ENCODE results near the gene SPACA6.
"Not testable (repeated sequence)": the region's sequence is repeated elsewhere in the genome, so short reads cannot be mapped to it uniquely, and the experiment has no call there.

Gene SPACA6

GRCh38 chr19:51735759-51736449 is 42.8 kb downstream of the SPACA6 start:
- Histone ChIP-seq H3K9me3 (ENCODE audit: control insufficient read depth, low read length) (no peaks in the 10 kb centered on the region), H2AFZ (no peak overlapping the region), H3K4me2 (ENCODE audit: low read length) (no peak overlapping the region), H3K4me1 (no peaks in the 10 kb centered on the region), H3K36me3 (ENCODE audit: control insufficient read depth, insufficient read depth, low read length) (no peaks in the 10 kb centered on the region), H3K79me2 (no peaks in the 10 kb centered on the region), H3K27ac (no peak overlapping the region), H3K9ac (no peak overlapping the region), H3K4me3 (ENCODE audit: low read depth, low read length) (no peak overlapping the region), H3K27me3 (ENCODE audit: control insufficient read depth, insufficient read depth, low read length) (no peaks in the 10 kb centered on the region)
- TF ChIP-seq CTCF (IDR thresholded peaks at IDR 0.05) = no peak

GRCh38 chr19:51737389-51737788 is 44.3 kb downstream of the SPACA6 start:
- no peak overlapping the region for H3K27ac ChIP-seq
- no peak overlapping the region for H2AFZ ChIP-seq
- H3K4me1 ChIP-seq = no peaks in the 10 kb centered on the region
- H3K27me3 ChIP-seq (ENCODE audit: control insufficient read depth, insufficient read depth, low read length) = no peaks in the 10 kb centered on the region
- H3K4me2 ChIP-seq (ENCODE audit: low read length) = no peak overlapping the region
- H3K36me3 ChIP-seq (ENCODE audit: control insufficient read depth, insufficient read depth, low read length) = no peaks in the 10 kb centered on the region
- no peaks in the 10 kb centered on the region for H3K9me3 ChIP-seq (ENCODE audit: control insufficient read depth, low read length)
- no peak overlapping the region for H3K9ac ChIP-seq
- no peaks in the 10 kb centered on the region for H3K79me2 ChIP-seq
- H3K4me3 ChIP-seq (ENCODE audit: low read depth, low read length) = no peak overlapping the region
- TF ChIP-seq CTCF (IDR thresholded peaks at IDR 0.05) = no peak

- Histone ChIP-seq H3K36me3 (ENCODE audit: control insufficient read depth, insufficient read depth, low read length) (no peaks in the 10 kb centered on the region), H3K9me3 (ENCODE audit: control insufficient read depth, low read length) (no peaks in the 10 kb centered on the region), H3K79me2 (no peaks in the 10 kb centered on the region), H2AFZ (no peak overlapping the region), H3K27ac (no peak overlapping the region), H3K9ac (no peak overlapping the region), H3K4me3 (ENCODE audit: low read depth, low read length) (no peak overlapping the region), H3K4me2 (ENCODE audit: low read length) (no peak overlapping the region), H3K27me3 (ENCODE audit: control insufficient read depth, insufficient read depth, low read length) (no peaks in the 10 kb centered on the region), H3K4me1 (no peaks in the 10 kb centered on the region)
- TF ChIP-seq CTCF (IDR thresholded peaks at IDR 0.05) = no peak
Measured at GRCh38 chr19:51737924-51738323, 44.8 kb downstream of the SPACA6 start.

GRCh38 chr19:51738523-51738922 is 45.4 kb downstream of the SPACA6 start:
- H3K9ac ChIP-seq; H2AFZ ChIP-seq; H3K4me1 ChIP-seq; H3K4me3 ChIP-seq (ENCODE audit: low read depth, low read length); H3K27me3 ChIP-seq (ENCODE audit: control insufficient read depth, insufficient read depth, low read length); H3K27ac ChIP-seq; H3K4me2 ChIP-seq (ENCODE audit: low read length); H3K79me2 ChIP-seq; H3K9me3 ChIP-seq (ENCODE audit: control insufficient read depth, low read length); H3K36me3 ChIP-seq (ENCODE audit: control insufficient read depth, insufficient read depth, low read length): not testable (repeated sequence)

- Histone ChIP-seq H3K79me2 (no peaks in the 10 kb centered on the region), H3K36me3 (ENCODE audit: control insufficient read depth, insufficient read depth, low read length) (no peaks in the 10 kb centered on the region), H3K9ac (no peak overlapping the region), H2AFZ (no peak overlapping the region), H3K27me3 (ENCODE audit: control insufficient read depth, insufficient read depth, low read length) (no peaks in the 10 kb centered on the region), H3K4me3 (ENCODE audit: low read depth, low read length) (no peak overlapping the region), H3K27ac (no peak overlapping the region), H3K9me3 (ENCODE audit: control insufficient read depth, low read length) (no peaks in the 10 kb centered on the region), H3K4me1 (no peaks in the 10 kb centered on the region), H3K4me2 (ENCODE audit: low read length) (no peak overlapping the region)
- TF ChIP-seq CTCF (IDR thresholded peaks at IDR 0.05) = no peak
Measured at GRCh38 chr19:51739466-51740213, 46.5 kb downstream of the SPACA6 start.

Data from parathyroid adenoma (tissue), 2 donors.